RWPE2 (cell line): ENCODE data around the gene RANBP1.
A peak's percentile ranks its signal among the peaks of the same experiment; 100 is the strongest.

Experiments
- ATAC-seq: fragments of 200-7000 bp; cut with Tn5 transposase; 3 replicates; pipeline ENCODE4 v1.9.1; 2021; ENCODE audit warnings: low read depth
- DNase-seq: peaks from one replicate; pipeline ENCODE4 v3.0.0-alpha.2; 2020; ENCODE audit warnings: low spot score
- H3K27ac ChIP-seq: fragments of 450-650 bp; 2 replicates; pipeline ENCODE4 v1.5.1; 2017; ENCODE audit warnings: mild to moderate bottlenecking; ENCODE audit not compliant: poor library complexity, severe bottlenecking
- H3K27me3 ChIP-seq: fragments of 250-450 bp; sonication (Bioruptor Pico); 2 replicates; pipeline ENCODE4 v1.5.1; 2021; ENCODE audit warnings: mild to moderate bottlenecking, moderate library complexity; ENCODE audit not compliant: insufficient read depth, poor library complexity, severe bottlenecking
- H3K36me3 ChIP-seq: fragments of 250-450 bp; sonication (Bioruptor Pico); 2 replicates; pipeline ENCODE4 v1.5.1; 2020; ENCODE audit warnings: low read depth, mild to moderate bottlenecking, moderate library complexity
- H3K4me1 ChIP-seq: fragments of 250-450 bp; sonication (Bioruptor Pico); 2 replicates; pipeline ENCODE4 v1.5.1; 2021; ENCODE audit warnings: mild to moderate bottlenecking, moderate library complexity; ENCODE audit not compliant: insufficient read depth, poor library complexity, severe bottlenecking
- H3K4me3 ChIP-seq: fragments of 250-450 bp; sonication (Bioruptor Pico); 2 replicates; pipeline ENCODE4 v1.5.1; 2021; ENCODE audit warnings: mild to moderate bottlenecking, moderate library complexity; ENCODE audit not compliant: severe bottlenecking
- H3K9me3 ChIP-seq: fragments of 250-450 bp; sonication (Bioruptor Pico); 2 replicates; pipeline ENCODE4 v1.5.1; 2021; ENCODE audit warnings: mild to moderate bottlenecking, moderate library complexity; ENCODE audit not compliant: severe bottlenecking
- TF ChIP-seq, protein P1 (sequence below): fragments of 450-650 bp; IDR thresholded peaks from one replicate; pipeline ENCODE4 v1.5.1; 2017; ENCODE audit warnings: mild to moderate bottlenecking, moderate library complexity; ENCODE audit not compliant: poor library complexity, severe bottlenecking

The RANBP1 gene

DNA sequence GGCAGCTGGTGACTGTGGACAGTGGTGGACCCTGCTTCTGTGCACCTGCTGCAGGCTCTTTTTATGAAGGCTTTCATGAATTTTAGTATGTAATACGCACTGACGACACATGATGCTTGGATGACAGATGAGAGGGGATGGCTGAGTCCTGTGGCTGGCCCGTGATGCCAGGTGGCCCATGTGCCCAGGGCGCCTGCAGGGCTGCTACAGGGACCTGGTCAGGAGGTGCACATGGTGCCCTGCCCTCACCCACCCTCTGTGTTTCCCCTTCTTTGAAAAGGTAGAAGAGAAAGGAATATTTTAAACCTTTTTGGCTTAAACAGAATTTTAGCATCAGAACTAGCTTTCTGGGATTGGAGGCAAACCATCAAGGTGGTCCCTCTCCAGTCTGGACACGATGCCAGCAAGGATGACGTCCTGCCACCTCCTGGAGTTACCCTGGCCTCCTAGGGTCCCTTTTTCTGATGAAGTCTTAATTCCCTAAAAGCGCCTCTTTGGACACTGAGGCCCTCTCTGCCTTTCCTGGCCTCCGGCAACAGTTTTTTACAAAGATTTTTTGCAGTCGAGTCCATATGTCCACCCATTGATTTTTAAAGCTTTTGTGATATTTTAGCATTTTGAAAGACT is 5.4 kb upstream of the RANBP1 start:
- peaks cover 87% of the 10 kb centered on the region for H3K36me3 ChIP-seq
- TF ChIP-seq, protein P1, sequence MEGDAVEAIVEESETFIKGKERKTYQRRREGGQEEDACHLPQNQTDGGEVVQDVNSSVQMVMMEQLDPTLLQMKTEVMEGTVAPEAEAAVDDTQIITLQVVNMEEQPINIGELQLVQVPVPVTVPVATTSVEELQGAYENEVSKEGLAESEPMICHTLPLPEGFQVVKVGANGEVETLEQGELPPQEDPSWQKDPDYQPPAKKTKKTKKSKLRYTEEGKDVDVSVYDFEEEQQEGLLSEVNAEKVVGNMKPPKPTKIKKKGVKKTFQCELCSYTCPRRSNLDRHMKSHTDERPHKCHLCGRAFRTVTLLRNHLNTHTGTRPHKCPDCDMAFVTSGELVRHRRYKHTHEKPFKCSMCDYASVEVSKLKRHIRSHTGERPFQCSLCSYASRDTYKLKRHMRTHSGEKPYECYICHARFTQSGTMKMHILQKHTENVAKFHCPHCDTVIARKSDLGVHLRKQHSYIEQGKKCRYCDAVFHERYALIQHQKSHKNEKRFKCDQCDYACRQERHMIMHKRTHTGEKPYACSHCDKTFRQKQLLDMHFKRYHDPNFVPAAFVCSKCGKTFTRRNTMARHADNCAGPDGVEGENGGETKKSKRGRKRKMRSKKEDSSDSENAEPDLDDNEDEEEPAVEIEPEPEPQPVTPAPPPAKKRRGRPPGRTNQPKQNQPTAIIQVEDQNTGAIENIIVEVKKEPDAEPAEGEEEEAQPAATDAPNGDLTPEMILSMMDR = no peak
- H3K4me1 ChIP-seq = no peaks in the 10 kb centered on the region
- peaks cover 2% of the 10 kb centered on the region for H3K9me3 ChIP-seq
- no peak for DNase-seq
- H3K27me3 ChIP-seq = no peaks in the 10 kb centered on the region
- ATAC-seq = no peak; the same call in 2 of the 3 replicates
- H3K27ac ChIP-seq = no peak overlapping the region
- H3K4me3 ChIP-seq = no peak overlapping the region

DNA sequence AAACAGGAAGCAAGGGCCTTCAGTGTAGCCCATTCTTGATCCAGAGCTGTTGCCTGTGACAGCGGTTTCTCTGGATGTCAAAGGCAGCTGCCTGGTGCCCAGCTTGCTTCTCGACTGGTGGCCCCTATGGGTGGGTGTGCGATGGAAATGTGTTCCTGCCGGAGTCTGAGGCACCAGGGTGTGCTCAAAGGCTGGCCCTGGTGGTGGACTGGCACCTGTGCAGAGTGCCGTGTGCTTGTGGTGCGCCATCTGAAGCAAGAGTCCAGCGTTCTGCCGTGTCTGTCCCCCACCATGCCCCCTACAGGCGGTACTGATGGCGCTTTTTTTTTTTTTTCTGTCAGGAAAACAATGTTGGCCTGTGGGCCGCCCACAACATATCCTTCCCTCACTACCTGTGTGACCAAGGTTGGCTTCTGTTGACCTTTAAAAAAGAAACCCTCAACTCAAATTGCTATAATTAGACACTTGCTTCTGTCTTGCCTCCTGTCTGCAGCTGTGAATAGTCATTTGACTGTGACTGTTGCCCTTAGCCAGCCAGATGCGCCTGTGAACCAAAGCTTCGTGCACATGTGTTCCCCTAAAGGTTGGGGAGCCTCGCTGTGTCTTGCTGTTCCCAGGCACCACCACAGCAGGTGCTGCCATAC is 4.7 kb upstream of the RANBP1 start:
- DNase-seq (no peak), ATAC-seq (peak; percentile 17; the same call in 1 of the 3 replicates)
- H3K27me3 ChIP-seq = no peaks in the 10 kb centered on the region
- no peak overlapping the region for H3K4me3 ChIP-seq
- H3K4me1 ChIP-seq = no peaks in the 10 kb centered on the region
- H3K27ac ChIP-seq = no peak overlapping the region
- peaks cover 86% of the 10 kb centered on the region for H3K36me3 ChIP-seq
- peaks cover 2% of the 10 kb centered on the region for H3K9me3 ChIP-seq
- TF ChIP-seq, protein P1 = peak; percentile 41

DNA sequence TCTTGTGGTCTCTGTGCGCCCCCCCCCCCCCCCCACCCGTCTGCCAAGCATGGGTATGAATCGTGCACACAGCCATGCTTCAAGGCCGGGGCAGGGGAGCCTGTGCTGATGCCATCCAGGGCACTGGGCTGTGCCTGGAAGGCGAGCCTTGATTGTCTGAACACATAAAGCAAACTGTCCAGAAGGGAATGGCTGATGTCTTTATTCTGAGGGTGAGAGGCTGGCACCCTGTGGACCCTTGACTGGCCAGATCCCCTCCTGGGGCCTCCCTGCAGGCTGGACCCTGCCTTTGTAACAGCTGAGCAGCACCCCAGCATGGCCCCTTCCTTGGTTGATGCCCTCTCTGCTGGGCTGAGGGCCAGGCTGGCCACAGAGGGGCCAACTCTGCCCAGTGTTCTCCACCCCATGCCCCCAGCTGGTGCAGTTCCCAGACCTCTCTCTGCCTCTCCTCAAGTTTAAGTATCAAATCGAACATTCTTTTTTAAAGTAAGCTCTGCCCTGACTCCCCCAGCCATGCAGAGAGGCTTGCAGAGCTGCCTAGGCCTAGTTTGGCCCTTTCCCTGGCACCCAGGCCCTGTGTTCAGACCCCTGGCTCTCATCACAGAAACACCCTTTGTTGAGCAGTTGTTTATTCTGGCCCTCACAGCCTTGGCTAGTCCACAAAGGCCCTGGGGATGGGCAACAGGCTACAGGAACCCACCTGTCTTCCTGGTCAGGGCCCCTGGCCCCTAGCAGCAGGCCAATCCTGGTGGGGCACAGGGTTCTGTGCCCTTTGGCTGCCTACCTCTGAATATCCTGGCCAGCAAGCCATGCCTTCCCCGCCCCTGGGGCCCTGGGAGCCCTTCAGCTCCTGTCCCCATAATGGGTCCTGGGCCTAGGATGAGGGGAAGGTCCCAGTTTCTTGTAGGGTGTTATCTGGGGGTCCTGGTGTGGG is 3.9 kb upstream of the RANBP1 start:
- Histone ChIP-seq H3K36me3 (peaks cover 79% of the 10 kb centered on the region), H3K4me3 (no peak overlapping the region), H3K27me3 (no peaks in the 10 kb centered on the region), H3K4me1 (no peaks in the 10 kb centered on the region), H3K9me3 (peaks cover 2% of the 10 kb centered on the region), H3K27ac (no peak overlapping the region)
- TF ChIP-seq, protein P1 = no peak
- DNase-seq (no peak), ATAC-seq (no peak)

DNA sequence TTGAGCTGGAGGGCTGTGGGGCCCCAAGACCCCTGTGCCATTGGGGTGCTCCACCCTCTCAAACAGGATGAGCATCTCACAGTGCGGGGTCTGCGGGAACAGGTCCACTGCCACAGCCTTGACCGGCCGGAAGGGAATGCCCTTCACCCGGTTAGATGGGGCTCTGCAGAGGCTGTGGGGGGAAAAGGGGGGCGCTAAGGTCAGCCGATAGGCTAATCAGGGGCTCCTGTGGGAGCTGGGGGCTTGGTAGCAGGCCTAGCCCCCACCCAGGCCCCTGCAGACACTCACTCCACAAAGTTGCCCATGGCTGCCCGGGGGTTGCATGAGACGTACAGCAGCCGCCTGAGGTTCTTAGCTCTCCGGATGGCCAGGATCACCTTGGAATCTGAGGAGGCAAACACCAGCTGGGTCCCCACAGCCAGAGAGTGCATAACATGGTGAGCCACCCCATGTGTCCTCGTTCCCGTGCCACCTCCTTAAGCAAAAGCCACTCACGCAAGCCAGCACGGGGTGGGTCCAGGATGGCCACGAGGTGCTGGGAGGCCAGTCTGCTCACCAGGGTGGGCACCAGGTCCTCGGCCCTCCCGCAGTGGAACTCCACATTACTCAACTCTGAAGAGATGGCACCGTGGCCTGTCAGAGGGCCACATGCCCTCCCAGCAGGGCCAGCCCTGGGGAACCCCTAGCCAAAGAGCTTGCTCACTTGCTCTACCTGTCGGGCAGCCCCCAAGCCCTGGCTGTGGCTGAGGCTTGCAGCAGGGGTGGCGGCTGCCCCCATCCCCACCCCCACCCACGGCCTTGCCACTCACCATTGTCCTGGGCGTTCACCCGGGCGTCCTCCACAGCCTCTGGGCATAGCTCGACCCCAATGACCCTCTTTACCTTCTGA is 3.0 kb upstream of the RANBP1 start:
- Histone ChIP-seq H3K27ac (no peak overlapping the region), H3K36me3 (peaks cover 69% of the 10 kb centered on the region), H3K4me3 (no peak overlapping the region), H3K9me3 (peaks cover 2% of the 10 kb centered on the region), H3K4me1 (no peaks in the 10 kb centered on the region), H3K27me3 (no peaks in the 10 kb centered on the region)
- TF ChIP-seq, protein P1 = no peak
- DNase-seq (no peak), ATAC-seq (no peak)
